Gastrocnemius medialis (tissue), 4 donors: ENCODE data around the gene HELLS. TPM values are rescaled to one million over a fixed set of nuclear protein-coding genes. Genes with fewer than 3 reads are reported as not detected.

Experiments used
- ATAC-seq, 2 donors: fragments of 150-250 bp; one replicate each; pipeline ENCODE4 v1.9.1; 2016
- DNase-seq, 2 donors: peaks; one replicate each; pipeline ENCODE4 v3.0.0-alpha.2; 2019
- H3K27ac ChIP-seq, 4 donors: fragments of 200-600 bp; sonication (generic); 1 replicate in 1 of 4; 2 replicates in 3 of 4; pipeline ENCODE4 v1.5.1; 2016 to 2018; ENCODE audit warnings: mild to moderate bottlenecking in 2 of 4, moderate library complexity in 1 of 4
- H3K27me3 ChIP-seq, 3 donors: fragments of 200-600 bp; sonication (generic) in 2 of 3; 1 replicate in 1 of 3; 2 replicates in 2 of 3; pipeline versions ENCODE4 v1.5.1 to v1.6.0; 2016 to 2019; ENCODE audit warnings: mild to moderate bottlenecking in 1 of 3, moderate library complexity in 1 of 3
- H3K36me3 ChIP-seq, 2 donors: fragments of 200-600 bp; sonication (generic) in 1 of 2; one replicate each; pipeline ENCODE4 v1.5.1; 2017 to 2018
- H3K4me1 ChIP-seq, 2 donors: fragments of 200-600 bp; sonication (generic) in 1 of 2; one replicate each; pipeline ENCODE4 v1.5.1; 2016 to 2017; ENCODE audit warnings: mild to moderate bottlenecking in 2 of 2
- H3K4me3 ChIP-seq, 4 donors: fragments of 200-600 bp; sonication (generic) in 3 of 4; 1 replicate in 1 of 4; 2 replicates in 3 of 4; pipeline ENCODE4 v1.5.1; 2016 to 2019; ENCODE audit warnings: mild to moderate bottlenecking in 2 of 4
- H3K9me3 ChIP-seq, 3 donors: fragments of 200-600 bp; sonication (generic) in 2 of 3; 1 replicate in 1 of 3; 2 replicates in 2 of 3; pipeline ENCODE4 v1.5.1; 2016 to 2019
- POLR2A ChIP-seq, 2 donors: fragments of 450-650 bp; IDR thresholded peaks; one replicate each; pipeline ENCODE4 v1.6.1; 2017; ENCODE audit warnings: antibody characterized with exemption in 2 of 2, mild to moderate bottlenecking in 2 of 2, moderate library complexity in 2 of 2
- in situ Hi-C, 4 donors: fragments of 200-750 bp; cut with MboI; loops; one replicate each; pipeline versions ENCODE4 v1.15.0 to v1.8.0; 2017; ENCODE audit warnings: low sequenced_read_pairs in 4 of 4
- intact Hi-C: fragments of 100-400 bp; cut with DNase I; formaldehyde crosslinking; loops from one replicate; pipeline ENCODE4 v1.15.1; 2023; ENCODE audit warnings: low total_unique reads
- total RNA-seq, 4 donors: library from RNA; depleted of rRNA; stranded (reverse); fragments of >200 nt; gene quantifications; one replicate each; pipeline versions ENCODE4 v1.1.0 to v1.2.3, GENCODE V29; 2016
- TF ChIP-seq, protein P1 (sequence below), 5 experiments: fragments of 450-650 bp in 3 of 5; fragments of 200-600 bp in 2 of 5; sonication (generic) in 2 of 5; IDR thresholded peaks in 4 of 5; conservative IDR thresholded peaks in 1 of 5; 1 replicate in 4 of 5; 2 replicates in 1 of 5; pipeline ENCODE4 v1.5.1; 2016 to 2019; ENCODE audit warnings: antibody characterized with exemption in 5 of 5, mild to moderate bottlenecking in 3 of 5, moderate library complexity in 3 of 5

HELLS gene
- total RNA-seq, 4 donors from 2014 or later: 0.12 to 0.53 (median 0.14) TPM

GRCh38 chr10:94602729-94603515 lies 57.3 kb downstream of the HELLS start:
- no peak overlapping the region for H3K4me3 ChIP-seq
- DNase-seq (no peak), ATAC-seq (no peak)
- no peaks in the 10 kb centered on the region for H3K36me3 ChIP-seq
- no peaks in the 10 kb centered on the region for H3K9me3 ChIP-seq
- no peaks in the 10 kb centered on the region for H3K27me3 ChIP-seq
- in situ Hi-C loops (no loop called here), intact Hi-C loops (no loop called here)
- no peaks in the 10 kb centered on the region for H3K4me1 ChIP-seq
- TF ChIP-seq, protein P1, sequence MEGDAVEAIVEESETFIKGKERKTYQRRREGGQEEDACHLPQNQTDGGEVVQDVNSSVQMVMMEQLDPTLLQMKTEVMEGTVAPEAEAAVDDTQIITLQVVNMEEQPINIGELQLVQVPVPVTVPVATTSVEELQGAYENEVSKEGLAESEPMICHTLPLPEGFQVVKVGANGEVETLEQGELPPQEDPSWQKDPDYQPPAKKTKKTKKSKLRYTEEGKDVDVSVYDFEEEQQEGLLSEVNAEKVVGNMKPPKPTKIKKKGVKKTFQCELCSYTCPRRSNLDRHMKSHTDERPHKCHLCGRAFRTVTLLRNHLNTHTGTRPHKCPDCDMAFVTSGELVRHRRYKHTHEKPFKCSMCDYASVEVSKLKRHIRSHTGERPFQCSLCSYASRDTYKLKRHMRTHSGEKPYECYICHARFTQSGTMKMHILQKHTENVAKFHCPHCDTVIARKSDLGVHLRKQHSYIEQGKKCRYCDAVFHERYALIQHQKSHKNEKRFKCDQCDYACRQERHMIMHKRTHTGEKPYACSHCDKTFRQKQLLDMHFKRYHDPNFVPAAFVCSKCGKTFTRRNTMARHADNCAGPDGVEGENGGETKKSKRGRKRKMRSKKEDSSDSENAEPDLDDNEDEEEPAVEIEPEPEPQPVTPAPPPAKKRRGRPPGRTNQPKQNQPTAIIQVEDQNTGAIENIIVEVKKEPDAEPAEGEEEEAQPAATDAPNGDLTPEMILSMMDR (IDR thresholded peaks at IDR 0.05 in 4 of 5, conservative IDR thresholded peaks at IDR 0.05 in 1 of 5): no peak
- no peak for TF ChIP-seq POLR2A (IDR thresholded peaks at IDR 0.05)
- H3K27ac ChIP-seq: no peak overlapping the region

- DNase-seq (no peak), ATAC-seq (no peak)
- TF ChIP-seq, protein P1 (IDR thresholded peaks at IDR 0.05 in 4 of 5, conservative IDR thresholded peaks at IDR 0.05 in 1 of 5): no peak
- no peak for TF ChIP-seq POLR2A (IDR thresholded peaks at IDR 0.05)
- in situ Hi-C loops: no loop called here
- no peaks in the 10 kb centered on the region for H3K4me1 ChIP-seq
- H3K27ac ChIP-seq: no peak overlapping the region
- no peak overlapping the region for H3K4me3 ChIP-seq
- H3K36me3 ChIP-seq: no peaks in the 10 kb centered on the region
- intact Hi-C loops: no loop called here
- no peaks in the 10 kb centered on the region for H3K27me3 ChIP-seq
- H3K9me3 ChIP-seq: no peaks in the 10 kb centered on the region
These were observed 61.5 kb downstream of the HELLS start for GRCh38 chr10:94607111-94607510.

DNA sequence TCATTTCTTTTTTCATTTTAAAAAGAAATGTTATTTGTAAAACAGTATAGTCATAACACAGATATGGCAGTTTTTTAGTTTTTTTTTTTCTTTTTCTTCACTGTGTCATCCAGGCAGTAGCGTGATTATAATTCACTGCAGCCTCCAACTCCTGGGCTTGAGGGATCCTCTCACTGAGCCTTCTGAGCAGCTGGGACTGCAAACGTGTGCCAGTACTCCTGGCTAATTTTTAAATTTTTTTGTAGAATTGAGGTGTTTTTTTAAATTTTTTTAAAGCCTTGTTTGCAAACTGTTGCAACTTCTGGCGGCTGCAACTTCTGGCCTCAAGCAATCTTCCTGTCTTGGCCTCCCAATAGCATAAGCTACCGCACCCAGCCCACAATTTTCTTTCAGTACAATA lies 63.0 kb downstream of the HELLS start:
- DNase-seq: no peak
- no peak overlapping the region for H3K4me3 ChIP-seq
- H3K27me3 ChIP-seq: no peaks in the 10 kb centered on the region
- H3K36me3 ChIP-seq: no peaks in the 10 kb centered on the region
- intact Hi-C loops (no loop called here), in situ Hi-C loops (no loop called here)
- H3K9me3 ChIP-seq: no peaks in the 10 kb centered on the region
- ATAC-seq: no peak
- H3K27ac ChIP-seq: no peak overlapping the region
- TF ChIP-seq, protein P1 (IDR thresholded peaks at IDR 0.05 in 4 of 5, conservative IDR thresholded peaks at IDR 0.05 in 1 of 5): no peak
- no peak for TF ChIP-seq POLR2A (IDR thresholded peaks at IDR 0.05)
- H3K4me1 ChIP-seq: no peaks in the 10 kb centered on the region

DNA sequence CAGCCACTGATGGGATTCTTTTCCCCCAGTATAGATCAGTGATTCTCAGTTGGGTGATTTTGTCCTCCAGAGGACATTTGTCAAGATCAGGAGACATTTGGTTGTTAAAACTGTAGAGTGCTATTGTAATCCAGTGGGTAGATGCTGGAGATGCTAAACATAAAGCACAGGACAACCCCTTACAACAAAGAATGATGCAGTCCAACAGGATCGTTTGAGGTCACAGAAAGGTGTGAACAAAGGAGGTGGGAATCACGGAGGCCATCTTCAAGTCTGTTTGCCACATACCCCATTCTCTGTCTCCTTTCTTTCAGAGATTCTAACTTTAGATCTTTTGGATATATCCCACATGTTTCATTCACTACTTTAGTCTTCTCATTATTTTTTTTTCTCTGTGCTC lies 69.0 kb downstream of the HELLS start:
- Histone ChIP-seq H3K9me3 (no peaks in the 10 kb centered on the region), H3K27ac (no peak overlapping the region), H3K4me1 (no peaks in the 10 kb centered on the region), H3K36me3 (no peaks in the 10 kb centered on the region), H3K27me3 (no peaks in the 10 kb centered on the region), H3K4me3 (no peak overlapping the region)
- DNase-seq (no peak), ATAC-seq (no peak)
- in situ Hi-C loops: no loop called here
- intact Hi-C loops: no loop called here
- TF ChIP-seq, protein P1 (IDR thresholded peaks at IDR 0.05 in 4 of 5, conservative IDR thresholded peaks at IDR 0.05 in 1 of 5): no peak
- TF ChIP-seq POLR2A (IDR thresholded peaks at IDR 0.05): no peak
